T-cell (primary cell): Measurements from ENCODE around the gene DOHH. TPM values are rescaled to one million over a fixed set of nuclear protein-coding genes. Genes with fewer than 3 reads are reported as not detected.
"Not testable (repeated sequence)": the region's sequence is repeated elsewhere in the genome, so short reads cannot be mapped to it uniquely, and the experiment has no call there.

ENCODE experiments used
- ATAC-seq, 4 experiments: fragments of 200-7000 bp in 3 of 4; fragments of 150-1000 bp in 1 of 4; cut with Tn5 transposase; replicated peaks in 1 of 4; 1 replicate in 3 of 4; 2 replicates in 1 of 4; pipeline ENCODE4 v1.10.0; 2021; ENCODE audit warnings: moderate library complexity in 3 of 4, mild to moderate bottlenecking in 2 of 4, moderate number of reproducible peaks in 1 of 4
- CTCF ChIA-PET, 2 donors: fragments of 300-600 bp; sonication (Branson Sonifier 250); formaldehyde crosslinking; loops; one replicate each; lab custom pipeline; 2022; ENCODE audit warnings: antibody characterized with exemption in 2 of 2; lab: Charles Lee
- POLR2A ChIA-PET, 2 donors: fragments of 300-600 bp; sonication (Branson Sonifier 250); formaldehyde crosslinking; loops; one replicate each; lab custom pipeline; 2022; ENCODE audit warnings: antibody characterized with exemption in 2 of 2; lab: Charles Lee
- DNase-seq, 35 experiments: peaks; one replicate each; pipeline versions ENCODE4 v3.0.0 to v3.0.0-alpha.2; 2013 to 2023
- H3K27ac ChIP-seq: one replicate; pipeline ENCODE4 v1.5.1; 2013; ENCODE audit warnings: low read length
- H3K27me3 ChIP-seq, 2 experiments: replicated peaks in 1 of 2; 1 replicate in 1 of 2; 2 replicates in 1 of 2; pipeline versions ENCODE4 v1.6.1 to v1.7.0; 2013; ENCODE audit warnings: low read length in 1 of 2, mixed read lengths in 1 of 2; ENCODE audit not compliant: control insufficient read depth in 2 of 2, insufficient read depth in 2 of 2; ENCODE audit errors: extremely low read depth in 1 of 2
- H3K36me3 ChIP-seq, 2 donors: 1 replicate in 1 of 2; 2 replicates in 1 of 2; pipeline versions ENCODE4 v1.6.1 to v1.7.0; 2013; ENCODE audit warnings: low read length in 1 of 2; ENCODE audit not compliant: control insufficient read depth in 2 of 2, insufficient read depth in 1 of 2; ENCODE audit errors: extremely low read depth in 1 of 2
- H3K4me1 ChIP-seq, 2 experiments: 1 replicate in 1 of 2; 2 replicates in 1 of 2; pipeline versions ENCODE4 v1.6.1 to v1.7.0; 2013; ENCODE audit warnings: low read length in 2 of 2, mixed read lengths in 1 of 2; ENCODE audit not compliant: insufficient read depth in 2 of 2, control insufficient read depth in 1 of 2; ENCODE audit errors: extremely low read depth in 1 of 2
- H3K4me3 ChIP-seq, 2 donors: 1 replicate in 1 of 2; 2 replicates in 1 of 2; pipeline versions ENCODE4 v1.5.1 to v1.7.0; 2013; ENCODE audit warnings: mild to moderate bottlenecking in 2 of 2, low read length in 1 of 2, moderate library complexity in 1 of 2; ENCODE audit not compliant: control insufficient read depth in 1 of 2; ENCODE audit errors: extremely low read depth in 1 of 2
- H3K9me3 ChIP-seq: 2 replicates; pipeline ENCODE4 v1.7.0; 2013
- H3K27ac Mint-ChIP-seq, 2 donors: one replicate each; pipeline ENCODE4 v1.8.0; 2020 to 2021; ENCODE audit warnings: mild to moderate bottlenecking in 2 of 2, mixed read lengths in 2 of 2
- H3K27me3 Mint-ChIP-seq, 2 donors: one replicate each; pipeline ENCODE4 v1.8.0; 2021 to 2022; ENCODE audit warnings: mixed read lengths in 2 of 2
- H3K36me3 Mint-ChIP-seq: one replicate; pipeline ENCODE4 v1.8.0; 2021; ENCODE audit warnings: mixed read lengths
- H3K4me1 Mint-ChIP-seq, 3 donors: one replicate each; pipeline ENCODE4 v1.8.0; 2020 to 2022; ENCODE audit warnings: mixed read lengths in 3 of 3, mild to moderate bottlenecking in 1 of 3
- H3K4me3 Mint-ChIP-seq, 3 donors: one replicate each; pipeline ENCODE4 v1.8.0; 2020 to 2022; ENCODE audit warnings: mild to moderate bottlenecking in 3 of 3, mixed read lengths in 3 of 3, moderate library complexity in 3 of 3
- H3K9me3 Mint-ChIP-seq, 3 donors: one replicate each; pipeline ENCODE4 v1.8.0; 2020 to 2022; ENCODE audit warnings: mixed read lengths in 3 of 3
- WGBS: methylation state at CpG from one replicate; pipeline ENCODE4 v1.1.5; 2013; ENCODE audit warnings: missing lambda C conversion rate; ENCODE audit not compliant: insufficient coverage; 5-methylcytosine and 5-hydroxymethylcytosine counted together
- total RNA-seq, 35 experiments: library from RNA in 6 of 35; stranded (reverse) in 6 of 35; fragments of 120-200 nt in 1 of 35; gene quantifications; one replicate each; pipeline versions ENCODE4 v1.2.1 to v1.2.4 and lab custom pipeline; 2013 to 2026

The DOHH gene
- total RNA-seq, 5 donors from 2014 or later (not counting 1 experiment from before 2014, with no cell fraction given) = 5.0 to 12.3 (median 11.1) TPM

DNA sequence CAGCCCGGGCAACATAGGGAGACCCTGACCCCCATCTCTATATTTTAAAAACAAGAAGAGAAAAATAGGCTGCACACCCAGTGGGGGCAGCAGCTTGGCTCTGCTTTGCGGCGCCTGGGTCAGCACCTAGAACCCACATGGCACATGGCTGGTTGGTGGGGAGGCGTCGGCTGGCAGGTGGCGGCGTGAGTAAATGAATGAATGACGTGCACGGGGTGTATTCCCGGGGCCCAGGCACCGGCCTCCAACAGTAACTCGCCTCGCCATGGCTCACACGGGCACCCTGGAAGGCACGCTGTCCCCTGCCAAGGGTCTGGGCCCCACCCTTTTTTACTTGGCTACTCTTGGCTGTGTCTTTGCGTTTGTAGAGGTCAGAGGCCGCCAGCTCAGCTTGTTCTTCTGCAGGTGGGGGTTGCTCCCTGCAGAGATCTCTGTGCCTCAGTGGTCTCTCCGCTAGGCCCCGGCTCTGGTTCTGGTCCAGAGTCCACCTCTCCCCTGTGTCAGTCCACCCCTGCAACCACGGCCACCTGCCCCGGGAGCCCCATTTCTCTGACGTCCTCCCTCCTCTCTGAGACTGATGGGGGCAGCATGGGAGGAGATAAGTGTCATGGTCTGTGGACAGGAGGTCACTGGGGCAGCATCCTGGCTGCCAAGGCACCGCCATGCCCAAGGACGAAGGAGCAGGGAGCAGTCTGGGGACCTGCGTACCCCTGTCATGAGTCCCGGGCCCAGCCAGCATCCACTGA is 11.2 kb upstream of the DOHH start:
- H3K4me3 Mint-ChIP-seq = no peak overlapping the region
- peaks cover 12 to 28% of the 10 kb centered on the region in 2 donors for H3K36me3 ChIP-seq
- WGBS = 94% methylated on average over 20 of the region's 26 CpGs
- ATAC-seq (no peak), DNase-seq (no peak)
- no peak overlapping the region for H3K27ac ChIP-seq
- ChIA-PET POLR2A (no interaction called here), CTCF (no interaction called here)
- peaks cover 5 to 87% of the 10 kb centered on the region in 2 experiments for H3K4me1 ChIP-seq
- no peak overlapping the region for H3K27ac Mint-ChIP-seq
- H3K36me3 Mint-ChIP-seq = peaks cover 8% of the 10 kb centered on the region
- no peaks in the 10 kb centered on the region for H3K9me3 ChIP-seq
- H3K27me3 ChIP-seq = no peaks in the 10 kb centered on the region
- H3K9me3 Mint-ChIP-seq = no peaks in the 10 kb centered on the region
- H3K4me1 Mint-ChIP-seq = peaks cover 47 to 81% (median 68%) of the 10 kb centered on the region in 3 donors
- H3K27me3 Mint-ChIP-seq = no peaks in the 10 kb centered on the region
- H3K4me3 ChIP-seq = no peak overlapping the region

DNA sequence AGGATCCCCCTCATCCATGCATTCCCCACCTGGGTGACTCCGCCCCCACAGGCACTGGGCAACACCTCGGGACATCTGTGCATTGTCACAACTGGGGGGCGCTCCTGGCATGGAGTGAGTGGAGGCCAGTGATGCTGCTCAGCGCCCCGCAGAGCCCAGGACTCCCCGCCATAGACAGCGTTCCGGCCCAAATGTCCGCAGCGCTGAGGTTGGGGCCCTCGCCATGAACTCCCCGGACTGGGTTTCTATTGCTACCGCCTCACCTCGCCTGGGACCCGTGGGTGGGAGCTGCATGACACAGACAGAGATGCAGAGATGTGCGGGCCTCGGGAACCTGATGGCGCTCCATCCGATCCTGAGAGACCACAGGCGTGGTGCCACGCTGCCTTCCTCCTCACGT is 10.3 kb upstream of the DOHH start:
- Histone ChIP-seq H3K27ac (no peak overlapping the region), H3K27me3 (no peaks in the 10 kb centered on the region), H3K9me3 (no peaks in the 10 kb centered on the region), H3K4me3 (no peak overlapping the region), H3K36me3 (peaks cover 12 to 28% of the 10 kb centered on the region in 2 donors), H3K4me1 (peaks cover 5 to 80% of the 10 kb centered on the region in 2 experiments)
- CTCF ChIA-PET = no interaction called here
- Mint-ChIP-seq H3K36me3 (peaks cover 8% of the 10 kb centered on the region), H3K4me3 (no peak overlapping the region), H3K27ac (no peak overlapping the region), H3K4me1 (peaks cover 44 to 74% (median 60%) of the 10 kb centered on the region in 3 donors), H3K9me3 (no peaks in the 10 kb centered on the region), H3K27me3 (no peaks in the 10 kb centered on the region)
- 90% methylated on average over 18 of the region's 22 CpGs for WGBS
- ATAC-seq (no peak), DNase-seq (no peak)
- POLR2A ChIA-PET = no interaction called here

DNA sequence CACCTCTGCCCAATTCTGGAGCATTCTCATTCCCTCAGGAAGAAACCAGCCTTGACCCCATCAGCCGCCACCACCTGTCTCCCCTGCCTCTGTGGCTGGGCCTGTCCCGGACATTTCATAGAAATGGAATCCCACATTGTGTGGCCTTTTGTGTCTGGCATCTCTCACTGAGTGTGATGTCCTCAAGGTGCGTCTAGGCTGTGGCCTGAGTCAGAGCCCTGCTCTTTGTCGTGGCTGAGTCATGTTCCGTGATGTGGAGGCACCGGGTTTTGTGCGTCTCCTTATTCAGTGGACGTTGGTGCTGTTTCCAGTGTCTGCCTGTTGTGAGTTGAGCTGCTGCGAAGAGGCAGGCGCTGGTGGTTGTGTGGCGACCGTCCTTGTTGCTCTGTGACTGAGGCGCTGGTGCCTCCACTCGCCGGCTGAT is 9.1 kb upstream of the DOHH start:
- peaks cover 8% of the 10 kb centered on the region for H3K36me3 Mint-ChIP-seq
- Histone ChIP-seq H3K4me3 (no peak overlapping the region), H3K27me3 (no peaks in the 10 kb centered on the region), H3K9me3 (no peaks in the 10 kb centered on the region), H3K36me3 (peaks cover 12 to 28% of the 10 kb centered on the region in 2 donors), H3K27ac (no peak overlapping the region), H3K4me1 (peaks cover 9 to 77% of the 10 kb centered on the region in 2 experiments)
- H3K27me3 Mint-ChIP-seq = no peaks in the 10 kb centered on the region
- ChIA-PET POLR2A (no interaction called here), CTCF (no interaction called here)
- no peak for ATAC-seq
- H3K4me3 Mint-ChIP-seq = peak overlapping the region; percentile 48 to 90 (median 56)
- H3K9me3 Mint-ChIP-seq = no peaks in the 10 kb centered on the region
- H3K27ac Mint-ChIP-seq = peak overlapping the region; percentile 12 to 76
- no peak for DNase-seq
- 82% methylated on average over 15 of the region's 15 CpGs for WGBS
- peaks cover 54 to 73% (median 59%) of the 10 kb centered on the region in 3 donors for H3K4me1 Mint-ChIP-seq

DNA sequence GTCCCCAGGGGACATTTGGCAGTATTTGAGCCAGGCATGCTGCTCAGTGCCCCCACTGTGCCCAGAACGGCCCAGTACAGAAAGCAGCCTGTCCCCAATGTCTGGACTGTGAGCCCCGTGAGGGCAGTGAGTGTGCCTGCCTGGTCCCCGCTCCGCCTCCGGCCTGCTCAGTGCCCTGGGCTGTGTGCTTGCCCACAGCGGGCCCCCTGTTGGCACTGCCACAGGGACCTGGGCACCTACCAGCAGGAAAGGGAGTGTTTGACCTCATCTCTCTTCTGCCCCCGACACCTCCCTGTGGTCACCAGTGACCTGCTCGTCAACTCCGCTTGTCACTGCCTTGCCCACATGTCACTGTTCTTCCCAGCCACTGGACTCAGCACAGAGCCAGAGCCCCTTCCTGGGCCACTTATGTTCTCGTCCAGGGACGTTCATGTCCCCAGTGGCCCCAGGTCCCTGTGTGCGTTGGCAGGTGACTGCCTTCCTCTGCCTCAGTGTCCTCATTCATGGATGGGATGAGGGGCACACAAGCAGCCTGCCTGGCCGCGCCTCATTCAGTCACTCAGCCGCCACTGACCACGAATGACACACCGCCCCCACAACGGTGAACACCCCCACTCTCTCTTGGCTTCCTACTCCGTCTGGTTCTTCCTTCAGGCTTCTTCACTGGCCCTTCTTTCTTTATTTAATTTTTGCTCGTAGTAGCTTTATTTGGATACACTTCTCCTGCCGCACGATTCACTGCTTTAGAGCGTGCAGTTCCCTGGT is 8.5 kb upstream of the DOHH start:
- Histone ChIP-seq H3K9me3 (no peaks in the 10 kb centered on the region), H3K36me3 (peaks cover 12 to 28% of the 10 kb centered on the region in 2 donors), H3K27me3 (no peaks in the 10 kb centered on the region), H3K4me1 (peaks cover 9 to 77% of the 10 kb centered on the region in 2 experiments), H3K27ac (no peak overlapping the region), H3K4me3 (no peak overlapping the region)
- Mint-ChIP-seq H3K4me3 (peak overlapping the region; percentile 48 to 90 (median 56)), H3K9me3 (no peaks in the 10 kb centered on the region), H3K27ac (peak overlapping the region in 1 of 2 donors; percentile 76), H3K4me1 (peaks cover 54 to 69% (median 56%) of the 10 kb centered on the region in 3 donors), H3K36me3 (peaks cover 8% of the 10 kb centered on the region), H3K27me3 (no peaks in the 10 kb centered on the region)
- 90% methylated on average over 22 of the region's 23 CpGs for WGBS
- POLR2A ChIA-PET = no interaction called here
- ATAC-seq = no peak
- DNase-seq = no peak
- CTCF ChIA-PET = no interaction called here

DNA sequence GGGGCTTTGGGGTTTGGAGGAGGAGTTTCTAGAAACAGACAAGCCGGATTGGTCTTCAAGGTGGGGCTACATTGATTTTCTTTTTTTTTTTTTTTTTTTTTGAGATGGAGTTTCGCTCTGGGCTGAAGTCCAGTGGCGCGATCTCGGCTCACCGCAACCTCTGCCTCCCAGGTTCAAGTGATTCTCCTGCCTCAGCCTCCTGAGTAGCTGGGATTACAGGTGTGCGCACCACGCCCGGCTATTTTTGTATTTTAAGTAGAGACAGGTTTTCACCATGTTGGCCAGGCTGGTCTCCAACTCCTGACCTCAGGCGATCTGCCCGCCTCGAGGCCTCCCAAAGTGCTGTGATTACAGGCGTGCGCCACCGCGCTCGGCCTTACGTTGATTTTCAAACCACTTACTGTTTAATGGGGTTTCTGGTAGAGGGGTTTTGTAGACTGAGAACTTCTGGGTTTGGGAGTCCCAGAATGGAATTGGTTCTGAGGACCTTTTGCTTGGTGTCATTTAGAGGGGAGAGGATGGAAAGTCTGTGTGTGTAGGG is 7.7 kb upstream of the DOHH start:
- Mint-ChIP-seq H3K4me1 (peaks cover 51 to 64% (median 56%) of the 10 kb centered on the region in 3 donors), H3K4me3 (peak overlapping the region; percentile 52 to 90 (median 88))
- H3K27me3 ChIP-seq, H3K9me3 ChIP-seq, H3K27ac ChIP-seq, H3K27me3 Mint-ChIP-seq, H3K9me3 Mint-ChIP-seq, H3K36me3 Mint-ChIP-seq, DNase-seq, ATAC-seq, CTCF ChIA-PET, H3K27ac Mint-ChIP-seq, H3K4me3 ChIP-seq, POLR2A ChIA-PET: not testable (repeated sequence)
- 97% methylated on average over 12 of the region's 18 CpGs for WGBS
- Histone ChIP-seq H3K36me3 (peaks cover 12 to 28% of the 10 kb centered on the region in 2 donors), H3K4me1 (peaks cover 9 to 73% of the 10 kb centered on the region in 2 experiments)
